ENCODE results near the gene THAP12.
"Not testable (repeated sequence)": the region's sequence is repeated elsewhere in the genome, so short reads cannot be mapped to it uniquely, and the experiment has no call there.

THAP12 gene

GRCh38 chr11:76323804-76324203 is 57.1 kb downstream of the THAP12 start:
- DNase-seq = no peak

- DNase-seq = not testable (repeated sequence)
Measured at GRCh38 chr11:76323375-76323774, 57.6 kb downstream of the THAP12 start.

- no peak for DNase-seq
Measured at GRCh38 chr11:76322942-76323341, 58.0 kb downstream of the THAP12 start.

GRCh38 chr11:76322540-76322939 is 58.4 kb downstream of the THAP12 start:
- DNase-seq = no peak

GRCh38 chr11:76321820-76322524 is 59.0 kb downstream of the THAP12 start:
- DNase-seq = no peak

GRCh38 chr11:76321340-76321739 is 59.6 kb downstream of the THAP12 start:
- DNase-seq = no peak

GRCh38 chr11:76320929-76321328 is 60.0 kb downstream of the THAP12 start:
- DNase-seq = no peak

- not testable (repeated sequence) for DNase-seq
Measured at GRCh38 chr11:76319798-76320197, 61.1 kb downstream of the THAP12 start.

- DNase-seq = peak; percentile 96
Measured at GRCh38 chr11:76318744-76319384, 62.1 kb downstream of the THAP12 start.

GRCh38 chr11:76317296-76317695 is 63.6 kb downstream of the THAP12 start:
- peak; percentile 7 for DNase-seq

- no peak for DNase-seq
Measured at GRCh38 chr11:76316726-76317125, 64.2 kb downstream of the THAP12 start.

GRCh38 chr11:76315182-76315853 is 65.6 kb downstream of the THAP12 start:
- peak; percentile 17 for DNase-seq

GRCh38 chr11:76314741-76315090 is 66.2 kb downstream of the THAP12 start:
- peak; percentile 14 for DNase-seq

GRCh38 chr11:76313913-76314740 is 66.8 kb downstream of the THAP12 start:
- peak; percentile 29 for DNase-seq

GRCh38 chr11:76313271-76313670 is 67.7 kb downstream of the THAP12 start:
- DNase-seq = no peak

- DNase-seq = no peak
Measured at GRCh38 chr11:76310832-76311595, 69.9 kb downstream of the THAP12 start.

GRCh38 chr11:76307978-76308747 is 72.8 kb downstream of the THAP12 start:
- DNase-seq = no peak

- no peak for DNase-seq
Measured at GRCh38 chr11:76307396-76307795, 73.5 kb downstream of the THAP12 start.

- DNase-seq = no peak
Measured at GRCh38 chr11:76303399-76303798, 77.5 kb downstream of the THAP12 start.

GRCh38 chr11:76302996-76303395 is 77.9 kb downstream of the THAP12 start:
- no peak for DNase-seq
